Pancreas (tissue), 10 donors: ENCODE measurements around the gene PRR5L. TPM values are rescaled to one million over a fixed set of nuclear protein-coding genes. Genes with fewer than 3 reads are reported as not detected.

Experiments
- ATAC-seq, 4 donors: fragments of 200-7000 bp; cut with Tn5 transposase; one replicate each; pipeline versions ENCODE4 v1.8.0 to v1.9.1; 2020; ENCODE audit warnings: mild to moderate bottlenecking in 4 of 4, moderate library complexity in 4 of 4
- DNase-seq, 6 donors: peaks; one replicate each; pipeline ENCODE4 v3.0.0-alpha.2; 2020
- FAIRE-seq: peaks from 2 replicates; lab custom pipeline; 2012; peaks lifted over from hg19 to GRCh38; lab: Jason Lieb, UNC
- H3K27ac ChIP-seq, 4 donors: fragments of 200-600 bp; sonication (generic); 1 replicate in 3 of 4; 2 replicates in 1 of 4; pipeline versions ENCODE4 v1.5.0 to v1.8.0; 2020
- H3K27me3 ChIP-seq, 4 donors: fragments of 200-600 bp; one replicate each; pipeline ENCODE4 v1.8.0; 2021
- H3K36me3 ChIP-seq, 3 donors: fragments of 200-600 bp; sonication (generic) in 1 of 3; one replicate each; pipeline versions ENCODE4 v1.5.0 to v1.8.0; 2020 to 2021
- H3K4me1 ChIP-seq, 3 donors: fragments of 200-600 bp; one replicate each; pipeline ENCODE4 v1.8.0; 2021
- H3K4me3 ChIP-seq, 4 donors: fragments of 200-600 bp; sonication (generic) in 2 of 4; one replicate each; pipeline versions ENCODE4 v1.5.0 to v1.8.0; 2020 to 2021
- H3K9me3 ChIP-seq, 4 donors: fragments of 200-600 bp; one replicate each; pipeline ENCODE4 v1.8.0; 2021
- WGBS, 2 donors: extraction: QIAGEN DNeasy Blood & Tissue Kit; methylation state at CpG; one replicate each; pipeline ENCODE4 v1.1.7; 2013; 5-methylcytosine and 5-hydroxymethylcytosine counted together
- intact Hi-C, 3 donors: fragments of 100-400 bp; cut with DNase I; formaldehyde crosslinking; loops; one replicate each; pipeline versions ENCODE4 v1.11.1 to v1.14.2; 2022
- polyA plus RNA-seq, 2 donors: library from polyadenylated mRNA; stranded (reverse); fragments of 200-250 nt; gene quantifications; one replicate each; pipeline ENCODE4 v1.2.3, GENCODE V29; 2013
- total RNA-seq, 6 donors: library from RNA; stranded (reverse); fragmentation: NEBNext Ultra II Directional in 4 of 6; extraction: Animal tissue kit (Norgen Biotek cat#: 25700) in 4 of 6; gene quantifications; one replicate each; pipeline versions ENCODE4 v1.2.1 to v1.2.4, GENCODE V29; 2021 to 2023
- TF ChIP-seq, protein P1 (sequence below), 4 donors: fragments of 200-600 bp; sonication (generic) in 3 of 4; IDR thresholded peaks; one replicate each; pipeline versions ENCODE4 v1.5.0 to v1.8.0; 2021; ENCODE audit warnings: antibody characterized with exemption in 4 of 4
- donor health status: healthy with polysubstance abuse.
- donor health status: DM: no; HTN: no; CAD: no; lungs with moderate emphysema.
- donor health status: DM: no; HTN: no; CAD: no.
- donor health status: control.
- donor health status: control.
- donor health status: Bipolar disorder and iron deficiency.
- donor health status: DM: yes; HTN: yes; CAD: no.
- donor health status: DM: no; HTN: no; CAD: no.
- donor health status: DM: no; HTN: no; CAD: no.
- donor health status: DM: yes; HTN: yes; CAD: no.

Gene PRR5L
- total and polyA plus RNA-seq, 8 donors = 1.3 to 9.0 (median 2.2) TPM

DNA sequence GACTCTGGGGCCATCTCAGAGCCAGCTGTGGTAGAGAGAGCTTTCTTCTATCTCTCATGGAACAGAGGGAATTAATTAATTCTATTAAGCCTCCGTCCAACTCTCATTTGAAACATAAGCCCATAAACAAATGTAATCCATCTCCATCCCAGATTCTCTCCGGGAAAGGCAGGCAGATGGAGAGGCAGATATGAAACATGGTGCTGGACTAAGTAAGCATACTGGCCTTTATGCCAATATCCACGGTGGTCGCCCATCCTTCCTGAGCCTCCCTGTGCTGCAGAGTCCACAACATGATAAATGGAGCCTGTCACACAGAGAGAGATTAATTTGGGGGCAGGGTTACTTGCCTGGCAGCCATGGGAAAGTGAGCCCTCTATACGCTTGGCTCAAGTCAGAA, 44.8 kb downstream of the PRR5L start:
- TF ChIP-seq, protein P1, sequence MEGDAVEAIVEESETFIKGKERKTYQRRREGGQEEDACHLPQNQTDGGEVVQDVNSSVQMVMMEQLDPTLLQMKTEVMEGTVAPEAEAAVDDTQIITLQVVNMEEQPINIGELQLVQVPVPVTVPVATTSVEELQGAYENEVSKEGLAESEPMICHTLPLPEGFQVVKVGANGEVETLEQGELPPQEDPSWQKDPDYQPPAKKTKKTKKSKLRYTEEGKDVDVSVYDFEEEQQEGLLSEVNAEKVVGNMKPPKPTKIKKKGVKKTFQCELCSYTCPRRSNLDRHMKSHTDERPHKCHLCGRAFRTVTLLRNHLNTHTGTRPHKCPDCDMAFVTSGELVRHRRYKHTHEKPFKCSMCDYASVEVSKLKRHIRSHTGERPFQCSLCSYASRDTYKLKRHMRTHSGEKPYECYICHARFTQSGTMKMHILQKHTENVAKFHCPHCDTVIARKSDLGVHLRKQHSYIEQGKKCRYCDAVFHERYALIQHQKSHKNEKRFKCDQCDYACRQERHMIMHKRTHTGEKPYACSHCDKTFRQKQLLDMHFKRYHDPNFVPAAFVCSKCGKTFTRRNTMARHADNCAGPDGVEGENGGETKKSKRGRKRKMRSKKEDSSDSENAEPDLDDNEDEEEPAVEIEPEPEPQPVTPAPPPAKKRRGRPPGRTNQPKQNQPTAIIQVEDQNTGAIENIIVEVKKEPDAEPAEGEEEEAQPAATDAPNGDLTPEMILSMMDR (IDR thresholded peaks at IDR 0.05) = no peak
- no peak overlapping the region for H3K4me3 ChIP-seq
- WGBS, 2 donors = 36 to 41% methylated on average over 5 of the region's 5 CpGs
- H3K27me3 ChIP-seq = no peaks in the 10 kb centered on the region
- ATAC-seq = no peak
- no peaks in the 10 kb centered on the region for H3K36me3 ChIP-seq
- H3K9me3 ChIP-seq = no peaks in the 10 kb centered on the region
- H3K27ac ChIP-seq = no peak overlapping the region
- no peaks in the 10 kb centered on the region for H3K4me1 ChIP-seq
- intact Hi-C loops = no loop called here
- DNase-seq = no peak
- no peak for FAIRE-seq

DNA sequence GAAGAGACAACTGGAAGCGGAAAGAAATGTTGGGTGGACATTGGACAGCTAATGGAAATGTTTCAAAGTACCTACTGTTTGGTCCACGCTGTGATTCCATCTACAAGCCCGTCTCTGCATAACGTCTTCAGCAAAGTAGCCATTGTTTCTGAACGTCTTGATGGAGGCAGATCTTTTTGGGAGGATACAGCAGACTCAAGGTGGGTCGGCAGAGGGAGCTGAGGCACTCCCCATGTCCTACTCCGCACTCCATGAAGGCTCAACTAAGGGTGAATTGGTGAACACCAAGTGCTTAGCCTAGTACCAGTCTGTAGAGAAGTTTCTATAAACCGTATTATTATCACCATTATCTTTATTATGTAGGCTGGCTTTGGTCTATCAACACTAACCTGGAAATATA, 45.8 kb downstream of the PRR5L start:
- no peaks in the 10 kb centered on the region for H3K27me3 ChIP-seq
- H3K27ac ChIP-seq = no peak overlapping the region
- DNase-seq = no peak
- WGBS, 2 donors = 73 to 81% methylated on average over 8 of the region's 8 CpGs
- H3K36me3 ChIP-seq = no peaks in the 10 kb centered on the region
- FAIRE-seq = no peak
- intact Hi-C loops = no loop called here
- no peak for ATAC-seq
- no peaks in the 10 kb centered on the region for H3K4me1 ChIP-seq
- no peaks in the 10 kb centered on the region for H3K9me3 ChIP-seq
- TF ChIP-seq, protein P1 (IDR thresholded peaks at IDR 0.05) = no peak
- H3K4me3 ChIP-seq = no peak overlapping the region

DNA sequence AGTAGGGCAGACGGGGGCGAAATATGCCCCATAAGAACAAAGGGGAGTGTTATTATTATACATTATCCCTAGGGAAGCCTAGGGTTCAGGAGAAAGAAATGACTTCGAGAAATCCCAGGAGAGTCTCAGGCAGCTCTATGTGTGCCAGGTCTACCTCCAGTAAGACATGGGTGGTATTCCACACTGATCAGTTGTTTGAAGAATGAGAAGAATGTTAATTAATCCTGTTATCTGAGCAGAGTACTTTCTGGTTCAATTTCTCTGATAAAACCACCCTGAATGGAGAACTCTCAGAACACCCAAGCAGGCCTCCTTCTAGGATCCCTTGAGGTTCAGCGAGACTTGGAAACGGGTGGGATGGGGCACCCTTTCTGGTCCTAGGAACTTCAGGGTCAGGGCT, 46.2 kb downstream of the PRR5L start:
- intact Hi-C loops = no loop called here
- 38 to 40% methylated on average over 5 of the region's 5 CpGs for WGBS, 2 donors
- ATAC-seq = peak in 1 of 4 donors; percentile 35
- Histone ChIP-seq H3K36me3 (no peaks in the 10 kb centered on the region), H3K9me3 (no peaks in the 10 kb centered on the region), H3K27ac (no peak overlapping the region), H3K4me1 (no peaks in the 10 kb centered on the region), H3K4me3 (no peak overlapping the region), H3K27me3 (no peaks in the 10 kb centered on the region)
- DNase-seq = no peak
- TF ChIP-seq, protein P1 (IDR thresholded peaks at IDR 0.05) = no peak
- FAIRE-seq = no peak

DNA sequence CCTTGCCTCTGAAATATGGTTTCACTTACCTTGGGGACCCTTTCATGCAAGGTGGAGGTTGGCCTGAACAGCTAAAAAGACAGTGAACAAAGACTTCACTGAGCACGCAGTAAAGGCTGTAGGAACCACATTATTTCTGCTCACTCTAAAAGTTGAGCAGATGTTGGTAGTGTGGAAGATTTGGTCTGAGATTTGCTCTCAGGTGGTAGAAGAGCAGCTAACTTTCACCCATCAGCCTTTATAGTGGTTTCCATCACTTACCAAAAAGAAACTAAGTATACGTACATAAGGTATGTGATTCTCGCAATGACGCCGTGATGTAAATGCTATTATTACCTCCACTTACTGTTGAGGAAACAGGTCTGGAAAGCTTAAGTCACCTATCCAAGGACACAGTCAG, 47.3 kb downstream of the PRR5L start:
- ATAC-seq (no peak), FAIRE-seq (no peak), DNase-seq (no peak)
- H3K4me3 ChIP-seq = no peak overlapping the region
- no peak overlapping the region for H3K27ac ChIP-seq
- intact Hi-C loops = no loop called here
- H3K4me1 ChIP-seq = no peaks in the 10 kb centered on the region
- TF ChIP-seq, protein P1 (IDR thresholded peaks at IDR 0.05) = no peak
- H3K9me3 ChIP-seq = no peaks in the 10 kb centered on the region
- no peaks in the 10 kb centered on the region for H3K36me3 ChIP-seq
- no peaks in the 10 kb centered on the region for H3K27me3 ChIP-seq
- WGBS, 2 donors = 92 to 93% methylated on average over 5 of the region's 5 CpGs

DNA sequence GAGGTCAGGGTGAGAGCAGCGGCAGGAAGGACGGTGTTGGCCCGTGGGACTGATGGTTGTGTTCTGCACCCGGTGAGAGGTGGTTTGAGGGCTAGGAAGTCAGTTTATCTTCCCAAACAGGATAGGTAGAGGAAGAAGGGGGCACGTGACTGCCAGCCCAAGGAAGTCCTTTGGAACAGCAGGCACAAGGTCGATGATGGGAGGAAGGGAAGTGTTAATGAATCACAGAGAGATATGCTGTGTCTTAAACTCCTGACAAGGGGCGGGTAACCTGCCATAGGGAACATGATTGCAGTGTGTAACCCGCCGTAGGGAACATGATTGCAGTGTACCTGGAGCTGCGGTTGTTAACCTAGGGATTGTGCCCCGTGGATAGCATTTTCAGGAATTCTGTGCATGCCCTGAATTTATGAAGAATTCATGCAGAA, 49.0 kb downstream of the PRR5L start:
- 44 to 48% methylated on average over 11 of the region's 11 CpGs for WGBS, 2 donors
- ATAC-seq = peak in 1 of 4 donors; percentile 41
- FAIRE-seq = no peak
- DNase-seq = no peak
- H3K27ac ChIP-seq = no peak overlapping the region
- TF ChIP-seq, protein P1 (IDR thresholded peaks at IDR 0.05) = no peak
- intact Hi-C loops = no loop called here
- no peaks in the 10 kb centered on the region for H3K27me3 ChIP-seq
- H3K36me3 ChIP-seq = no peaks in the 10 kb centered on the region
- no peaks in the 10 kb centered on the region for H3K4me1 ChIP-seq
- no peaks in the 10 kb centered on the region for H3K9me3 ChIP-seq
- H3K4me3 ChIP-seq = no peak overlapping the region
